Measurements from ENCODE around the gene MRPL22.
A peak's percentile ranks its signal among the peaks of the same experiment; 100 is the strongest.
"Not testable (repeated sequence)": the region's sequence is repeated elsewhere in the genome, so short reads cannot be mapped to it uniquely, and the experiment has no call there.

MRPL22 gene

DNA sequence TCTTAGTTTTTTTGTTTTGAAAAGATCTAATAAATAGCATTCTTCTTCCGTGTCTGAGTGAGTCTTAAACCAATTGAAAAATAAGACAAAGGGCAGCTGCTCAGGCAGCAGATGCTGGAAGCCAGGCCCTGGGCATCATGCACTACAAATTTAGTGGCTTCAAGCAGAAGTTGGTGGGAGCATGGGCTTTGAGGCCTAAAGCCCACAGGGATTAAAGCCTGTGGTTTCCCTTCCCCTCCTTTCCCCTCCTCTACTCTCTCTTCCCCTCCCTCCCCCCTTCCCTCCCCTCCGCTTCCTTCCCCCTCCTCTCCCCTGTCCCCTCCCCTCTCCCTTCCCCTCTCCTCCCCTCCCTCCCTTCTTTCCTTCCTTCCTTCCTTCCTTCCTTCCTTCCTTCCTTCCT, 52.6 kb downstream of the MRPL22 start:
- no peak for DNase-seq (ENCODE audit: low spot score)

DNA sequence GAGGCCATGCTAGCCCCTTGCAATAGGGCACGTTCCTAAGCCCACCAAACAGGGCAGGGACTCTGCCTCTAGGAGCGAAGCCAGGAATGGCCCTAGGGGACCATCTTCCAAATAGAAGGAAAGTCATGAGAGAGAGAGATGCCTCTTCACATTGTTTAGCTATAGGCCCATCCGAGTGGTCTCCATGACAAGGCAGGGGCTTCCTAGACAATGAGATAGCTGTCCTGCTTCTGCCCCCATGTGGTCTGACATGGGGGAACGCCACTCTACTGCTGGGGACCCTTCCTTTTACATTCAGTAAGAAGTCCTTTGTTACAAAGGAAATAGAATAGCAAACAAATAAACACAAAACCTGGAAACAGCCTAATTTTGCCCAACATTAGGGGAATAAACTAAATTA, 54.8 kb downstream of the MRPL22 start:
- peak; percentile 44 for DNase-seq (ENCODE audit: low spot score)

DNA sequence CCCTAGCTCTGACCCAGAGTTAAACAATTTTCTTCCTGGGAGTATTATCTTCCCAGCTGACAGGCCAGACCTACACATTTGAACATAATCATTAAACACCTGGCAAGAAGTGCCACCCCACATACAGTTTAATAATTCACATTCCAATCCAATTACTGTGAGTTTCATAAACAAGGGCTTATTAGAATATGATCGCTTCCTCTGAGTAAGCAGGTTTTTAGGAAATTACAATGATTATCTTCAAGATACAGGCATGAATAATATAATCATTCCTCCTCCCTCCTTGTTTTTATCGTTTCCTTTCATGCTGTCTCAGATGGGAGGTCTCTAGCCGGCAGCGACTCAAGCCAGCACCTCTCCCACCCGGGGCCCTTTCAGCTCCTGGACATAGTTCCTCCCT, 56.9 kb downstream of the MRPL22 start:
- no peak for DNase-seq (ENCODE audit: low spot score)

DNA sequence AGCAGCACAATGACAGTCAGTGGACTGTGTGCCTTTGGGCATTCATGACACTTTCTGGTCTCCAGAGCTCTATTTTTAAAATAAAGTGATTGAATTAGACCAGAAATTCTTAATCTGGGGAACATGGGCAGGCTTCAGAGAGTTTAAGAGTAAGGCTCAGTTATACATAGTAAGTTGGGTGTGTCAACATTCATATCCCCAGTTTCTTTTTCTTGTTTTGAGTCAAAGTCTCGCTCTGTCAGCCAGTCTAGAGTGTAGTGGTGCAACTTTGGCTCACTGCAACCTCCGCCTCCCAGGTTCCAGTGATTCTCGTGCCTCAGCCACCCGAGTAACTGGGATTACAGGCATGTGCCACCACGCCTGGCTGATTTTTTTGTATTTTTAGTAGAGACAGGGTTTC, 59.0 kb downstream of the MRPL22 start:
- no peak for DNase-seq (ENCODE audit: low spot score)

DNA sequence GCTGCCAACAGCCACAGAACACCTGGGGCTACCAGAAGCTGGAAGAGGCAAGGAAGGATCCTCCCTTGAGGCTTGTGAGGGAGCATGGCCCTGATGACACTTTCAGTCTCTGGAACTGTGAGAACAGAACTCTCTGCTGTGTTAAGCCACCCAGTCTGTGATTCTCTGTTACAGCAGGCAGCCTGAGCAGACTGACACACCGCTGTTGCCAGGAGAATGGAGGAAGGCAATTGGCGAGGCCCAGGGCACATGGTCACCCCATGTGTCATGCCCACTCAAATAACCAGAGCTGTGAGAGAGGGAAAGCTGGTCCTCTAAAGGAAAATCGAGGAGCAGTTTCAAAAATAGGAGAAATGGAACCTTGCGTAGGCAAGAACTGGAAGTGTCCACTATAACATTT, 60.6 kb downstream of the MRPL22 start:
- no peak for DNase-seq (ENCODE audit: low spot score)

DNA sequence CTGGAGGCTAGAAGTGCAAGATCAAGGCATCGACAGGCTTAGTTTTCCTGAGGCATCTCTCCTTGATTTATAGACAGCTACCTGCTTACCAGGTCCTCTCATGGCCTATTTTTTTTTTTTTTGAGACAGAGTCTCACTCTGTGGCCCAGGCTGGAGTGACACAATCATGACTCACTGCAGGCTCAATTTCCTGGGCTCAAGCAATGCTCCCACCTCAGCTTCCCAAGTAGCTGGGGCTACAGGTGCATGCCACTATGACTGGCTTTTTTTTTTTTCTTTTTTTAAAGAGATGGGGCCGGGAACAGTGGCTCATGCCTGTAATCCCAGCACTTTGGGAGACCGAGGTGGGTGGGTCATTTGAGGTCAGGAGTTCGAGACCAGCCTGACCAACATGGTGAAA, 61.8 kb downstream of the MRPL22 start:
- not testable (repeated sequence) for DNase-seq (ENCODE audit: low spot score)

DNA sequence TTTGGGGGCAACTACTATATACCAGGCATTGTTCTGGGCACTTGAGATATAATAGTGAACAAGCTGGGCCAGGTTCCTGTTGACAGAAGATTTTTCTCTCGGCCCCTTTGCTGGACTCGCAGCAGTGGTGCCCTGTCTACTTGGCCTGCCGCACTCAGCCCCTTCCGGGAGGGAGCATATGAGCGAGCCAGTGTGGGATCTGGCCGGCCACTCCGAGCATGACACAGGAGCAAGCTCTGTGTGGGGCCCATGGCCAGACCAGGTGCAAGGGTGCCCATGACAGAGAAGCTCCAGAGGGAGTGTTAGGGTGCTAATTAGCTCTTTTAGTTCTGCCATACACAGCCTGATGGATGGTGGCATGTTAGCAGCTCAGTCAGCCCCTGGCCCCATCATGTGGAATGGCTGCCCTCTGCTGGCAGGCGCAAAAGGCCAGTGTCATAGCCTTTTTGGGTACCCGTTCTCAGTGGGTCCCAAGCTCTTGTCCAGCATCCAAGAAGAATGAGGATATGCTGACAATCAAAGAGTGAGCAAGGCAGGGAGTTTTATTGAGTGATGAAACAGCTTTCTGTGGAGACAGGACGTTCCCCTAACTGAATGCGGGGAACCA, 63.4 kb downstream of the MRPL22 start:
- no peak for DNase-seq (ENCODE audit: low spot score)

DNA sequence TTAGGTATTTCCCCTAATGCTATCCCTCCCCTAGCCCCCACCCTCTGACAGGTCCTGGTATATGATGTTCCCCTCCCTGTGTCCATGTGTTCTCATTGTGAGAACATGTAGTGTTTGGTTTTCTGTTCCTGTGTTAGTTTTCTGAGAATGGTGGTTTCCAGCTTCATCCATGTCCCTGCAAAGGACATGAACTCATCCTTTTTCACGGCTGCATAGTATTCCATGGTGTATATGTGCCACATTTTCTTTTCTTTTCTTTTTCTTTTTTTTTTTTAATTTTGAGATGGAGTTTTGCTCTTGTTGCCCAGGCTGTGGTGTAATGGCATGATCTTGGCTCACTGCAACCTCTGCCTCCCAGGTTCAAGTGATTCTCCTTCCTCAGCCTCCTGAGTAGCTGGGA, 65.4 kb downstream of the MRPL22 start:
- not testable (repeated sequence) for DNase-seq (ENCODE audit: low spot score)

DNA sequence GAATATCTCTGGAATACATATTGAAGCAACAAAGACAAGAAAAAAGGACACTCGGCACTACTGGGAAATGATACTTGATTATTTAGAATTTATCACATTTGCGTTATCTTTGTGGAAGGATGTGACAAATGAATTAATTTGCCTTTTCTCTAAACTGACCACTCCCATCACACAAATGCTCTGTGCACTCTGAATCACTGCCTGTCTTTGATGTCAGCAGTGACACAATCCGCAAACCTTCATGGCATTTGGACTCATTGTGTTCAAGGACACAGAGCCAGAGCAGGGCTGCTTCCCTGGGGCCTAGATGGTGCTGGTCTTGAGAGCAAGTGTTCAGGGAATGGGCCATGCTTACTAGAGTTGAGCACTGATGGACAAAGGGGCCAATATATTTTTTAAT, 67.8 kb downstream of the MRPL22 start:
- DNase-seq (ENCODE audit: low spot score) = no peak

DNA sequence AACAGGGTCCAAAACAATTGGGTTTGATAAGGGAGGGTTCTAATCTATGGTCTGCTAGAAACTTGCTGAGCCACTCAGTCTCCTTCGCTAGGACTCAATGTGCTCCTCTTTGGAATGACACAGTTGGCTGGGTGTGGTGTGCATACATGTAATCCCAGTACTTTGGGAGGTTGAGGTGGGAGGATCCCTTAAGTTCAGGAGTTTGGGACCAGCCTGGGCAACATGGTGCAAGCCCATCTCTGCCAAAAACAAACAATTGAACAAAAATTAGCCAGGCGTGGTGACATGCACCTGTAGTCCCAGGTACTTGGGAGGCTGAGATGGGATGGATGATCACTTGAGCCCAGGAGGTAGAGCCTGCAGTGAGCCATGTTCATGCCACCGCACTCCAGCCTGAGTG, 70.0 kb downstream of the MRPL22 start:
- DNase-seq (ENCODE audit: low spot score) = no peak

DNA sequence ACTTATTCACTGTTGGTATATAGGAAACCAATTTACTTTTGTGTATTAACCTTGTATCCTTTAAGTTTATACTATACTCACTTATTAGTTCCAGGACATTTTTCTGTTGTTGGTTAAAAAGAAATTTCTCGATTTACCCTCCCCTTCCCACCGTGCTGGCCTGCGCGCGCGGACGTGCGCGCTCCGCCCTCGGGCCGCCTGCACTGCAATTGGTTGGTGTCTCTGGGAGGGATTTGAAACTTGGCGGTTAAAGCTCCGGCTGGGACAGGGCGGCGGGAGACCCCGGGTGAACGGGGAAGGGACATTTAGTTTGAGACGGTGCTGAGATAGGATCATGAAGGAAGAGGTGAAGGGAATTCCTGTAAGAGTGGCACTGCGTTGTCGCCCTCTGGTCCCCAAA, 72.7 kb downstream of the MRPL22 start, which contains the start of gene KIF4B:
TSS of gene KIF4B (plus strand) at position 230 of the 400 bp plus-strand sequence. CDS start at position 335, 105 bp downstream.
- no peak for DNase-seq (ENCODE audit: low spot score)

DNA sequence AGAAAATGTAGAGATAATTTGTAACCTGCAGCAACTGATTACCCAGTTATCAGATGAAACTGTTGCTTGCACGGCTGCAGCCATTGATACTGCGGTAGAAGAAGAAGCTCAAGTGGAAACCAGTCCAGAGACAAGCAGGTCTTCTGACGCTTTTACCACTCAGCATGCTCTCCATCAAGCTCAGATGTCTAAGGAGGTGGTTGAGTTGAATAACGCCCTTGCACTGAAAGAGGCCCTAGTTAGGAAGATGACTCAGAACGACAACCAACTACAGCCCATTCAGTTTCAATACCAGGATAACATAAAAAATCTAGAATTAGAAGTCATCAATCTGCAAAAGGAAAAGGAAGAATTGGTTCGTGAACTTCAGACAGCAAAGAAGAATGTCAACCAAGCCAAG, 74.4 kb downstream of the MRPL22 start:
- DNase-seq (ENCODE audit: low spot score) = no peak

DNA sequence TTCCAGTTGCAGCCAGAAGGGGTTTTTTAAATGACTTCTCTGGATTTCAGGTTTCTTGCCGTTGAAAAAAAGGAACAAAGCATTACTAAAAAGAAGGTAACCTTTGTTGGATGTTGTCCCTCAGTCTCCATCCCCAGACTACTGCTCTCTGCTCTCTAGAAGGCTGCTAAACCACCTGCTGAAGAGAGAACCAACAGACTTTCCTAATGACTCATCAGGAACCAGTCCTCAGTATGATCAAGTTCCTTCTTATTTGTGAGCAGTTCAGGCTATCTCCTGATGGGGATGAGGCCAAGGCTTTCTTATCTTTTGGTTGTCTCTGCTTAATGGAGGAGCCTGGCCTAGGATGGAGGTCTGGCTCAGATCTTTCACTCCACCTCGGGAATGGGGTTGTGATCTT, 76.7 kb downstream of the MRPL22 start:
- no peak for DNase-seq (ENCODE audit: low spot score)
